ENCODE results near the gene TNKS1BP1. TPM values are rescaled to one million over a fixed set of nuclear protein-coding genes. Genes with fewer than 3 reads are reported as not detected.
"Not testable (repeated sequence)": the region's sequence is repeated elsewhere in the genome, so short reads cannot be mapped to it uniquely, and the experiment has no call there.

Gene TNKS1BP1
- total and polyA plus RNA-seq, 8 donors: 63.4 to 172 (median 80.8) TPM

DNA sequence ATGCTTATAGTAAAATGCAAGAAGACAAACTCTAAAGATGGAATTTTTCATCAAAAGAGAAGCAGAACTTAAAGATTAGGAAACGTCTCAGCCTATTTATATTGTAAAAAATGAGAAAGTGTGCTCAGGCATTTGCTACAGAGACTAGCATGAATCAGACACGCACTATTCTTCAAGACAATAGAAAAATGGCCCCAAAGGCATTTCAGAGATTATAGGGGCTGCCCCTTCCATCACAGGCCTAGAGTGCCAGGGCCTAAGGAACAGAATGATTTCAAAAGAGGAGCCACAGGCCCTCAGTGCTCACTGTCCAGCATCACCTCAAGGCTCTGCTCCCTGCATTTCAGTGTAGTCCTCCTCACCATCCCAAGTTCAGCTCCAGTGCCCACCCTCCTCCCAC lies 27.5 kb downstream of the TNKS1BP1 start:
- Histone ChIP-seq H3K4me3 (no peak overlapping the region), H3K9me3 (no peaks in the 10 kb centered on the region), H3K4me1 (peaks cover 6 to 14% (median 10%) of the 10 kb centered on the region in 3 donors), H3K36me3 (peaks cover 23 to 39% (median 37%) of the 10 kb centered on the region in 3 donors), H3K27me3 (no peaks in the 10 kb centered on the region), H3K27ac (no peak overlapping the region)
- DNase-seq (no peak), FAIRE-seq (no peak), ATAC-seq (no peak)
- TF ChIP-seq, protein P1, sequence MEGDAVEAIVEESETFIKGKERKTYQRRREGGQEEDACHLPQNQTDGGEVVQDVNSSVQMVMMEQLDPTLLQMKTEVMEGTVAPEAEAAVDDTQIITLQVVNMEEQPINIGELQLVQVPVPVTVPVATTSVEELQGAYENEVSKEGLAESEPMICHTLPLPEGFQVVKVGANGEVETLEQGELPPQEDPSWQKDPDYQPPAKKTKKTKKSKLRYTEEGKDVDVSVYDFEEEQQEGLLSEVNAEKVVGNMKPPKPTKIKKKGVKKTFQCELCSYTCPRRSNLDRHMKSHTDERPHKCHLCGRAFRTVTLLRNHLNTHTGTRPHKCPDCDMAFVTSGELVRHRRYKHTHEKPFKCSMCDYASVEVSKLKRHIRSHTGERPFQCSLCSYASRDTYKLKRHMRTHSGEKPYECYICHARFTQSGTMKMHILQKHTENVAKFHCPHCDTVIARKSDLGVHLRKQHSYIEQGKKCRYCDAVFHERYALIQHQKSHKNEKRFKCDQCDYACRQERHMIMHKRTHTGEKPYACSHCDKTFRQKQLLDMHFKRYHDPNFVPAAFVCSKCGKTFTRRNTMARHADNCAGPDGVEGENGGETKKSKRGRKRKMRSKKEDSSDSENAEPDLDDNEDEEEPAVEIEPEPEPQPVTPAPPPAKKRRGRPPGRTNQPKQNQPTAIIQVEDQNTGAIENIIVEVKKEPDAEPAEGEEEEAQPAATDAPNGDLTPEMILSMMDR (IDR thresholded peaks at IDR 0.05): no peak
- intact Hi-C loops (cut with DNase I): no loop called here
- 91 to 96% methylated on average over 2 of the region's 2 CpGs for WGBS, 2 donors

DNA sequence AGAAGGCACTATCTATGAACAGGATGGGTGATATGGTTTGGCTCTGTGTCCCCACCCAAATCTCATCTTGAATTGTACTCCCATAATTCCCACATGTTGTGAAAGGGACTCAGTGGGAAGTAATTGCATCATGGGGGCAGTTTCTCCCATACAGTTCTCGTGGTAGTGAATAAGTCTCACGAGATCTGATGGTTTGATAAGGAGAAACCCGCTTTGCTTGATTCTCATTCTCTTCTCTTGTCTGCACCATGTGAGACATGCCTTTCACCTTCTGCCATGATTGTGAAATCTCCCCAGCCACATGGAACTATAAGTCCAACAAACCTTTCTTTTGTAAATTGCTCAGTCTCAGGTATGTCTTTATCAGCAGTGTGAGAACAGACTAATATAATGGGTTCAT lies 28.5 kb downstream of the TNKS1BP1 start:
- H3K4me3 ChIP-seq; DNase-seq; ATAC-seq; H3K27ac ChIP-seq; FAIRE-seq; H3K27me3 ChIP-seq; intact Hi-C loops (cut with DNase I); H3K9me3 ChIP-seq: not testable (repeated sequence)
- 93 to 94% methylated on average over 3 of the region's 3 CpGs for WGBS, 2 donors
- peaks cover 6 to 14% (median 10%) of the 10 kb centered on the region in 3 donors for H3K4me1 ChIP-seq
- peaks cover 15 to 30% (median 27%) of the 10 kb centered on the region in 3 donors for H3K36me3 ChIP-seq

DNA sequence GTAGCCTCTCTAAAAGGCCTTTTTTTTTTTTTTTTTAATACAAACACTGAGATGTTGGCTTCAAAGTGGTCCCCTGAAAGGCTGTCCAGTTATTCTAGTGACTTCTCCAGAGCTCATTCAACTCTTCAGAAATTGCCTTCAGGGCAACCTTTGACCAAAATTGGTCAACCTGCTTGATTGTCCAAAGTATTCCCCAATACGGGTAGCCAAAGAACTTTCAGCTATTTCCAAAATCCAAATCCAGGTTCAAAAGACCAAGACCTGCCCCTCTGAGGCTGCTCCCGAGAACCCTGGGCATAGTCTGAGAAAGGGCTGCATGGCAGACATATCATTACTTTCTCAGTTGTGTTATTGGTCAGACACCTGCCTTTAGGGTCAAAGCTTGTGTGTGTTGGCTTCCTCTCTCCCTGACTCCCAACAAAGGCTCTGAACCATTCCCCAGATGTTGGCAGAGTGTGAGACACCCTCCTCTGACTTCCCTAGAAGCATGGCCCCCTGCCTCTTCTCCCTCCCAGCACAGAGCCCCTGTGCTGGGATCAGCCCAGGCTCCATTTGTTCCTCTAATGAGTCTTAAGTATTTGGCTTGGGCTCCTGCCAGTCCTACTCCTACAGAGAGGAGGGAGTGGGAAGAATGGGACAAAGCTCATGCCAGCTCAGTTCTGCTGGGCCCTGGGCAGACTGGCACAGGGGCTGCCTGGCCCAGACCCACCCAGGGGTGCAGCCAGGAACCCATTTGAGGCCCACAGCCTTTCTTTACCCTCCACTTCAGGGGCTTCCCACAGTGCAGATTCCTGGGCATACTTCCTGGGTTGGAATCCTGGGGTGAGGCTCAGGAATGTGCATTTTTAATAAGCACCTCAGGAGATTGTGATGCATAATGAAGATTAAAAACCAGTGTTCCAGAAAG lies 30.3 kb downstream of the TNKS1BP1 start:
- peaks cover 6 to 14% (median 10%) of the 10 kb centered on the region in 3 donors for H3K4me1 ChIP-seq
- H3K27me3 ChIP-seq: no peaks in the 10 kb centered on the region
- H3K9me3 ChIP-seq: no peaks in the 10 kb centered on the region
- DNase-seq: peak in 4 of 6 donors; percentile 40 to 49 (median 46)
- intact Hi-C loops (cut with DNase I): no loop called here
- 92 to 93% methylated on average over 2 of the region's 2 CpGs for WGBS, 2 donors
- TF ChIP-seq, protein P1 (IDR thresholded peaks at IDR 0.05): no peak
- peak; percentile 58 to 74 (median 65) for ATAC-seq
- no peak overlapping the region for H3K27ac ChIP-seq
- no peak overlapping the region for H3K4me3 ChIP-seq
- no peak for FAIRE-seq
- H3K36me3 ChIP-seq: peaks cover 2 to 12% (median 10%) of the 10 kb centered on the region in 3 donors

DNA sequence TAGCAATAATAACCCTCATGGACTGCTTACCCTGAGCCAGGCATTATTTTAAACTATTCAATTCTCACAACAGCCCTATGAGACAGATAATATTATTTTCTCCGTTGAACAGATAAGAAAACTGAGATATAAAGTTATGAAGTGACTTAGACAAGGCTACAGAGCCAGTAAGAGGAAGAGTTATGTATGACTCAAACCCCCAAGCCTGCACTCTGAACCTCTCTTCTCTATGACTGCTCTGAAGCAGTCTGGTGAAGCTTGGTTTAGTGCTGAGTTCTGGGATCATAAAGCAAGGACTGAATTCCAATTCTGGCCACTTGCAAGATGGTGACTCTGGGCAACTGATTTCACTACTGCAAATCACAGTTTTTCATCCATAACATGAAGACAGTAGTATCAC lies 34.5 kb downstream of the TNKS1BP1 start:
- no peak overlapping the region for H3K4me3 ChIP-seq
- FAIRE-seq (no peak), ATAC-seq (no peak), DNase-seq (no peak)
- no peak overlapping the region for H3K27ac ChIP-seq
- H3K9me3 ChIP-seq: no peaks in the 10 kb centered on the region
- 18 to 21% methylated on average over 1 of the region's 1 CpG for WGBS, 2 donors
- intact Hi-C loops (cut with DNase I): no loop called here
- H3K27me3 ChIP-seq: no peaks in the 10 kb centered on the region
- TF ChIP-seq, protein P1 (IDR thresholded peaks at IDR 0.05): no peak
- H3K4me1 ChIP-seq: peaks cover 6 to 14% (median 10%) of the 10 kb centered on the region in 3 donors
- no peaks in the 10 kb centered on the region for H3K36me3 ChIP-seq

DNA sequence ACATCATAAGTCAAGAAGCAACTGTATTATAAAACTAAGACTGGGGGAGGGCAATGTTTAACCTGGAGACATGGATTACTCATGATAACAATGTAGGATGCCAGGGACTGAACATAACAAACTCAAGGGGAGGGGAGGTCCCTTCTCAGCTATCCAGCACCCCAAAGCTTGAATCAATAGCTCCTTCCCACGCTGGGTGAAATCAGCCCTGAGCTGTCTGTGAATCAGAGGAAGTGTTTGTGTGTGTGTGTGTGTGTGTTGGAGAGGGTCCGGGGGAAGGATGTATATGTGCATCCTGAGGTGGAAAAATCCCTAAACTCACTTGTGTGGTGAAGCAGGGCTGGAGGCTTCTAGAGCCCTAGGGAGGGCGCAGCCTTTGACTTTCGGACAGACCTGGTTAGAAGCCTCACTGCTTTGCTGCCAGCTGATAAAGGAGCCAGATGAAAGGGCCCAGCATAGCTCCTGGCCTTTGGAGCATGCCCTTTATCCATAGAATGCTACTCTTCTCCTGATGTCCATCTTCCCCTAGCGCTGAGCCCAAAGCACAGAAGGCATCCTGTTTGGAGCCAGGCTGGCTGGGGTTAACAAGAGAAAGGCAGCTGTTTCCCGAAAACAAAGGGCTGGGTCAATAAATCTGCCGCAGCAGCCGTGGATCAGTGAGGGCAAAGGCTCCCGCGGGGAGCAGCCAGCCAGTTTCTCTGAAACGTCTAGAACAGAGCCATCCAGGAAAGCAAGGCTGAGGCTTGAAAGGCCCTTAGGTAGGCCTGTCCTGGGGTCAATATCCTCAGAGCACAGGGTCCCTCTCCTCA lies 35.8 kb downstream of the TNKS1BP1 start:
- Histone ChIP-seq H3K27me3 (no peaks in the 10 kb centered on the region), H3K4me1 (peaks cover 0 to 4% (median 0%) of the 10 kb centered on the region in 3 donors), H3K27ac (peak overlapping the region in 2 of 4 donors; percentile 20 to 29), H3K4me3 (no peak overlapping the region), H3K9me3 (no peaks in the 10 kb centered on the region), H3K36me3 (no peaks in the 10 kb centered on the region)
- 25 to 27% methylated on average over 11 of the region's 11 CpGs for WGBS, 2 donors
- no peak for FAIRE-seq
- no peak for DNase-seq
- intact Hi-C loops (cut with DNase I): no loop called here
- ATAC-seq: peak in 3 of 4 donors; percentile 42 to 63 (median 42)
- TF ChIP-seq, protein P1 (IDR thresholded peaks at IDR 0.05): no peak

Data from pancreas (tissue), 10 donors.